Ishikawa (cell line): Measurements from ENCODE around the gene HS6ST1.
A peak's percentile ranks its signal among the peaks of the same experiment; 100 is the strongest.

Experiments used
- CEBPB ChIP-seq: IDR thresholded peaks from 2 replicates; pipeline ENCODE4 v1.6.1; 2012
- CREB1 ChIP-seq: IDR thresholded peaks from 2 replicates; pipeline ENCODE4 v1.6.1; 2012; ENCODE audit warnings: low read depth
- EGR1 ChIP-seq: IDR thresholded peaks from 2 replicates; pipeline ENCODE4 v1.6.1; 2012
- EP300 ChIP-seq: IDR thresholded peaks from 2 replicates; pipeline ENCODE4 v1.6.1; 2012; ENCODE audit warnings: borderline replicate concordance
- FOXM1 ChIP-seq: IDR thresholded peaks from 2 replicates; pipeline ENCODE4 v1.6.1; 2012; ENCODE audit warnings: low read depth, borderline replicate concordance
- MAX ChIP-seq: IDR thresholded peaks from 2 replicates; pipeline ENCODE4 v1.6.1; 2012
- NFIC ChIP-seq: IDR thresholded peaks from 2 replicates; pipeline ENCODE4 v1.6.1; 2012
- RAD21 ChIP-seq: IDR thresholded peaks from 2 replicates; pipeline ENCODE4 v1.6.1; 2012; ENCODE audit warnings: low read depth
- REST ChIP-seq: IDR thresholded peaks from 2 replicates; pipeline ENCODE4 v1.6.1; 2012; ENCODE audit warnings: low read depth, mild to moderate bottlenecking
- TAF1 ChIP-seq: IDR thresholded peaks from 2 replicates; pipeline ENCODE4 v1.6.1; 2012; ENCODE audit warnings: low read depth, mild to moderate bottlenecking
- TCF12 ChIP-seq: IDR thresholded peaks from 2 replicates; pipeline ENCODE4 v1.6.1; 2012; ENCODE audit warnings: low read depth
- TEAD4 ChIP-seq: IDR thresholded peaks from 2 replicates; pipeline ENCODE4 v1.6.1; 2012
- YY1 ChIP-seq: IDR thresholded peaks from 2 replicates; pipeline ENCODE4 v1.6.1; 2012; ENCODE audit warnings: low read depth
- ZBTB7A ChIP-seq: IDR thresholded peaks from 2 replicates; pipeline ENCODE4 v1.6.1; 2012; ENCODE audit warnings: low read depth
- TF ChIP-seq, protein P1 (sequence below): IDR thresholded peaks from 2 replicates; pipeline ENCODE4 v1.6.1; 2012

The HS6ST1 gene

GRCh38 chr2:128289439-128289838, 29.2 kb downstream of the HS6ST1 start:
- TF ChIP-seq TAF1 = no peak
- TF ChIP-seq, protein P1, sequence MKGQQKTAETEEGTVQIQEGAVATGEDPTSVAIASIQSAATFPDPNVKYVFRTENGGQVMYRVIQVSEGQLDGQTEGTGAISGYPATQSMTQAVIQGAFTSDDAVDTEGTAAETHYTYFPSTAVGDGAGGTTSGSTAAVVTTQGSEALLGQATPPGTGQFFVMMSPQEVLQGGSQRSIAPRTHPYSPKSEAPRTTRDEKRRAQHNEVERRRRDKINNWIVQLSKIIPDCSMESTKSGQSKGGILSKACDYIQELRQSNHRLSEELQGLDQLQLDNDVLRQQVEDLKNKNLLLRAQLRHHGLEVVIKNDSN = no peak
- 0 out of 2 replicates have a peak, but pooled peaks have one; percentile 31 for TF ChIP-seq NFIC
- peak; percentile 71 for TF ChIP-seq TCF12
- TF ChIP-seq CEBPB = no peak
- no peak for TF ChIP-seq RAD21
- TF ChIP-seq CREB1 = no peak
- TF ChIP-seq EP300 = peak; percentile 38; the same call in 1 of the 2 replicates
- TF ChIP-seq MAX = peak; percentile 52
- peak; percentile 84 for TF ChIP-seq TEAD4
- TF ChIP-seq EGR1 = no peak

- TF ChIP-seq MAX (no peak), ZBTB7A (no peak), FOXM1 (no peak), TCF12 (no peak), TEAD4 (no peak), RAD21 (no peak), CREB1 (no peak), EGR1 (no peak), EP300 (no peak)
- TF ChIP-seq, protein P1 = no peak
Observed at GRCh38 chr2:128288781-128289180, 29.9 kb downstream of the HS6ST1 start.

- TF ChIP-seq FOXM1 (no peak), EGR1 (no peak), MAX (no peak), TCF12 (no peak), ZBTB7A (no peak)
Observed at GRCh38 chr2:128287780-128288735, 30.6 kb downstream of the HS6ST1 start.

DNA sequence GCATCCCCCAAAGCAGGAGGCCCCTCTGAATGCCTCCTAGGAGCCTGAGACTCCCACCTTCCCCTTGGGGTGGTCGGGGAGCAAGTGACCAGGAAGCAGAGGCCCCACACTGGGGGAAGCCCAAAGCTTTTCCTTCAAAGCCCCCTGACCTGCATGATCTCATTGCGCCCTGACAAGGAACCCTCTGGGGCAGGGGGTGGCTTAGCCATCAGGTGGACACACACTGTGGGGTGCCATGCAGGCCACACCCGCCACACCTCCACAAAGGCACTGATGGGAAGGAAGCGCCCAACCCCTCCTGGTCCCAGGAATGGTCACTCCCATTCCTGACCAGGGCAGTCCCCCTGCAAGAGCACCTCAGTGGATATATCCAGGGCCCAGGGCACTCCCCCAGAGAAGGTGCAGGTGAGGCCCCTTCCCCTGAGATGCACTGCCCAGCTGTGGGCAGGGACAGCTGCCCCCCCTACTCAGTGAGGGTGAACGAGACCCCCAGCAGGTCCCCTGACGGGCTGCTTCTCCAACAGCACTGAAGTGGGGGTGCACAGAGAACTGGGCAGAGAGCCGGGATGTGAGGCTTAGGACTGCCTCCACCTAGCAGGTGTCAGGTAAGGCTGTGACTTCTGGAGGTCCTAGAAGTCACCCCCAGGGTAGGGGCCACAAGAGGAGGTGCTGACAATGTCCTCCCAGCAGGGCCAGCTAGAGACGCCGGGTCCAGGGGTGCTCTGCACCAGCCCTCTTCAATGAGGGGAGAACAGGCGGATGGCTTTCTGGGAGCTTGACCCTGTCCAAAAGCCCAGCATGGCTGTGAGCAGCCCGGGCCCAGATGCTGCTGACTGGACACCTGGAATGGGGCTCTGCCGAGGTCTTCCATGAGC, 31.5 kb downstream of the HS6ST1 start:
- TF ChIP-seq YY1 (no peak), TCF12 (no peak)

DNA sequence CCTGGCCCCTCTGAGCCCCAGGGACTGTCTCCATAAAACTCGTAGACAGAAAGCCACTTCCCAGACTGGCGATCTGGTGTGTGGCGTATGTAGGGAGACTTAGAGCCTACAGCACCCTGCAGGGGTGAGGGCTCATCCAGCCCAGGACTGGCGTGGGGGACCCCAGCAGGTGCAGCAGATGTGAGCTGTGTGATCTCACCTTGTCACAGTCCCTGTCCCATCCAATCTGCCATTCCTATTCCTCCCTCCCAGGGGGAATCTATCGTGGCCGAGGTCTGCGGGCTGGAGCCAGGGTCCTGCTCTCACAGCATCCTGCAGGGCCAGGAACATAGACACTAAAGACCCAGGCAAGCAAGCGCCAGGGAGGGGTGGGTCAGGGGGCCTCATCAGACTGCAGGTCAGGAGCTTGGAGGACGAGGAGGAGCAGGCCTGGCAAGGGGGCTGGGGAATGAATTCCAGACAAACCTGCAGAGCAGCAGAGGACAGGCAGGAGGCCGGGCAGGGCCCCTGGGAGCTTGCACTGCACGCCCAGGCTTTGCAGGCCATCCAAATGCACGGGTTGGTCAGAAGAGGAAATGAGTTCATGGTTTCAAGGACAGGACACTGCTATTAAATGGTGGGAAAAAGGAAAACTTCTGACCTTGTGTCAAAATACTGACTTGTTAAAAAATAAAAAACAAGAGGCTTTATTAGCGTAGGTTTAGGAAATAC, 32.5 kb downstream of the HS6ST1 start:
- TF ChIP-seq NFIC (no peak), RAD21 (no peak), EGR1 (no peak), MAX (no peak), CREB1 (no peak), CEBPB (no peak)
- TF ChIP-seq, protein P1 = no peak

DNA sequence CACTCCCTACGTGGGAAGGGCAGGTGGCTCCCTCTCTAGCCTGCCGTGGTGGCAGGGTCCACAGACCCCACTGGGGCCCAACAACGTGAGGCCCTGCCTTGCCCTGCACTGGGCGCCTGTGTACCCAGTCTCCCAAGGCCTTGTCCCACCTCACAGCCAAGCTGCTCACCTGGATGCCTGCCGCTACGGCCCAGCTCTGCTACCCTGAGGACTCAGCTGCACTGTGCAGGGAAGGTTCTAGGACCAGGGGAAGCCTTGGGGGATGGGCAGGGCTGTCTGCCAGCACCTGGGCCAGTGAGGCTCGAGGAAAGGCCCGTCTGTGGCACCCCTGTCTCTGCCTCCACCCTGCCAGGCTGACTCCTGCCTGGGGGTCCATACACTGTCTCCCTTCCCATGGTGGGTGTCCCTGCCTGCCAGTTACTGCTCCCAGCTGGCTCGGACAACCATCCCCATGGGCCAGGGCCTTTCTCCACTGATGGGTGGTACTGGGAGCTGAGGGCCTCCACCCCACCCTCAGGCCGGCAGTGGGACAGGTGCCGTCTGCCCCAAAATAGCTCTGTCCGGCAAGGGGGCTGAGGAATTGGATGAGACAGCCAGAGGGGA, 33.2 kb downstream of the HS6ST1 start:
- no peak for TF ChIP-seq FOXM1
- no peak for TF ChIP-seq MAX
- TF ChIP-seq RAD21 = no peak
- TF ChIP-seq EGR1 = no peak
- TF ChIP-seq ZBTB7A = no peak
- no peak for TF ChIP-seq TAF1
- TF ChIP-seq EP300 = no peak
- TF ChIP-seq, protein P1 = no peak
- TF ChIP-seq CREB1 = no peak
- TF ChIP-seq REST = no peak
- TF ChIP-seq CEBPB = no peak
- no peak for TF ChIP-seq YY1
- no peak for TF ChIP-seq TEAD4
- TF ChIP-seq NFIC = no peak
- TF ChIP-seq TCF12 = no peak
